Measurements from ENCODE around the gene FYB1.
A peak's percentile ranks its signal among the peaks of the same experiment; 100 is the strongest.

The FYB1 gene

GRCh38 chr5:39107350-39107749, 112.0 kb downstream of the FYB1 start:
- no peak for DNase-seq
- in situ Hi-C loops (cut with MboI; ENCODE audit: low pct_unique_long_range_greater_than_20kb, low sequenced_read_pairs), result no loop called here

GRCh38 chr5:39106322-39106721, 113.0 kb downstream of the FYB1 start:
- DNase-seq, result no peak
- in situ Hi-C loops (cut with MboI; ENCODE audit: low pct_unique_long_range_greater_than_20kb, low sequenced_read_pairs), result no loop called here

GRCh38 chr5:39104221-39104620, 115.1 kb downstream of the FYB1 start:
- in situ Hi-C loops (cut with MboI; ENCODE audit: low pct_unique_long_range_greater_than_20kb, low sequenced_read_pairs), result no loop called here
- DNase-seq, result no peak

GRCh38 chr5:39102684-39103155, 116.6 kb downstream of the FYB1 start:
- DNase-seq, result no peak
- in situ Hi-C loops (cut with MboI; ENCODE audit: low pct_unique_long_range_greater_than_20kb, low sequenced_read_pairs), result no loop called here

GRCh38 chr5:39100851-39101396, 118.4 kb downstream of the FYB1 start:
- in situ Hi-C loops (cut with MboI; ENCODE audit: low pct_unique_long_range_greater_than_20kb, low sequenced_read_pairs), result no loop called here
- peak; percentile 17 for DNase-seq

GRCh38 chr5:39100301-39100850, 119.0 kb downstream of the FYB1 start:
- in situ Hi-C loops (cut with MboI; ENCODE audit: low pct_unique_long_range_greater_than_20kb, low sequenced_read_pairs), result no loop called here
- DNase-seq, result no peak

GRCh38 chr5:39099831-39100230, 119.5 kb downstream of the FYB1 start:
- in situ Hi-C loops (cut with MboI; ENCODE audit: low pct_unique_long_range_greater_than_20kb, low sequenced_read_pairs), result loop anchor here (25.0 kb wide), 1 partner anchor 263 kb away; the partner anchor contains the start of gene OSMR
- no peak for DNase-seq

GRCh38 chr5:39093352-39093751, 126.0 kb downstream of the FYB1 start:
- in situ Hi-C loops (cut with MboI; ENCODE audit: low pct_unique_long_range_greater_than_20kb, low sequenced_read_pairs), result loop anchor here (25.0 kb wide), 1 partner anchor 256 kb away; the partner anchor contains the start of gene OSMR
- no peak for DNase-seq

- in situ Hi-C loops (cut with MboI; ENCODE audit: low pct_unique_long_range_greater_than_20kb, low sequenced_read_pairs), result loop anchor here (25.0 kb wide), 1 partner anchor 255 kb away; the partner anchor contains the start of gene OSMR
- DNase-seq, result no peak
Measured at GRCh38 chr5:39092581-39093351, 126.6 kb downstream of the FYB1 start.

GRCh38 chr5:39091940-39092580, 127.3 kb downstream of the FYB1 start:
- DNase-seq, result no peak
- in situ Hi-C loops (cut with MboI; ENCODE audit: low pct_unique_long_range_greater_than_20kb, low sequenced_read_pairs), result loop anchor here (25.0 kb wide), 1 partner anchor 255 kb away; the partner anchor contains the start of gene OSMR

GRCh38 chr5:39083968-39084367, 135.4 kb downstream of the FYB1 start:
- in situ Hi-C loops (cut with MboI; ENCODE audit: low pct_unique_long_range_greater_than_20kb, low sequenced_read_pairs), result loop anchor here (25.0 kb wide), 1 partner anchor 247 kb away; the partner anchor contains the start of gene OSMR

GRCh38 chr5:39082995-39083394, 136.4 kb downstream of the FYB1 start:
- no peak for DNase-seq
- in situ Hi-C loops (cut with MboI; ENCODE audit: low pct_unique_long_range_greater_than_20kb, low sequenced_read_pairs), result loop anchor here (25.0 kb wide), 1 partner anchor 246 kb away; the partner anchor contains the start of gene OSMR

More at GRCh38 chr5:39083968-39084367, 135.4 kb downstream of the FYB1 start:
- no peak for DNase-seq

GRCh38 chr5:39080597-39081204, 138.7 kb downstream of the FYB1 start:
- in situ Hi-C loops (cut with MboI; ENCODE audit: low pct_unique_long_range_greater_than_20kb, low sequenced_read_pairs), result loop anchor here (25.0 kb wide), 1 partner anchor 243 kb away; the partner anchor contains the start of gene OSMR
- peak; percentile 55 for DNase-seq

GRCh38 chr5:39080168-39080567, 139.2 kb downstream of the FYB1 start:
- in situ Hi-C loops (cut with MboI; ENCODE audit: low pct_unique_long_range_greater_than_20kb, low sequenced_read_pairs), result loop anchor here (25.0 kb wide), 1 partner anchor 243 kb away; the partner anchor contains the start of gene OSMR
- no peak for DNase-seq

GRCh38 chr5:39079147-39079546, 140.2 kb downstream of the FYB1 start:
- no peak for DNase-seq
- in situ Hi-C loops (cut with MboI; ENCODE audit: low pct_unique_long_range_greater_than_20kb, low sequenced_read_pairs), result loop anchor here (25.0 kb wide), 1 partner anchor 242 kb away; the partner anchor contains the start of gene OSMR

GRCh38 chr5:39076757-39077728, 142.3 kb downstream of the FYB1 start:
- in situ Hi-C loops (cut with MboI; ENCODE audit: low pct_unique_long_range_greater_than_20kb, low sequenced_read_pairs), result loop anchor here (25.0 kb wide), 1 partner anchor 240 kb away; the partner anchor contains the start of gene OSMR
- DNase-seq, result peak; percentile 85

GRCh38 chr5:39076101-39076756, 143.1 kb downstream of the FYB1 start:
- in situ Hi-C loops (cut with MboI; ENCODE audit: low pct_unique_long_range_greater_than_20kb, low sequenced_read_pairs), result loop anchor here (25.0 kb wide), 1 partner anchor 239 kb away; the partner anchor contains the start of gene OSMR
- DNase-seq, result peak; percentile 8
